ENCODE measurements around the gene GPR61.

The GPR61 gene, protein sequence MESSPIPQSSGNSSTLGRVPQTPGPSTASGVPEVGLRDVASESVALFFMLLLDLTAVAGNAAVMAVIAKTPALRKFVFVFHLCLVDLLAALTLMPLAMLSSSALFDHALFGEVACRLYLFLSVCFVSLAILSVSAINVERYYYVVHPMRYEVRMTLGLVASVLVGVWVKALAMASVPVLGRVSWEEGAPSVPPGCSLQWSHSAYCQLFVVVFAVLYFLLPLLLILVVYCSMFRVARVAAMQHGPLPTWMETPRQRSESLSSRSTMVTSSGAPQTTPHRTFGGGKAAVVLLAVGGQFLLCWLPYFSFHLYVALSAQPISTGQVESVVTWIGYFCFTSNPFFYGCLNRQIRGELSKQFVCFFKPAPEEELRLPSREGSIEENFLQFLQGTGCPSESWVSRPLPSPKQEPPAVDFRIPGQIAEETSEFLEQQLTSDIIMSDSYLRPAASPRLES

GRCh38 chr1:109539676-109540075 lies at the start of gene GPR61:
Gene GPR61, plus strand, starts transcription at chr1:109539872. Its CDS starts 3,151 bp downstream, at chr1:109543023.
- DNase-seq: no peak

DNA sequence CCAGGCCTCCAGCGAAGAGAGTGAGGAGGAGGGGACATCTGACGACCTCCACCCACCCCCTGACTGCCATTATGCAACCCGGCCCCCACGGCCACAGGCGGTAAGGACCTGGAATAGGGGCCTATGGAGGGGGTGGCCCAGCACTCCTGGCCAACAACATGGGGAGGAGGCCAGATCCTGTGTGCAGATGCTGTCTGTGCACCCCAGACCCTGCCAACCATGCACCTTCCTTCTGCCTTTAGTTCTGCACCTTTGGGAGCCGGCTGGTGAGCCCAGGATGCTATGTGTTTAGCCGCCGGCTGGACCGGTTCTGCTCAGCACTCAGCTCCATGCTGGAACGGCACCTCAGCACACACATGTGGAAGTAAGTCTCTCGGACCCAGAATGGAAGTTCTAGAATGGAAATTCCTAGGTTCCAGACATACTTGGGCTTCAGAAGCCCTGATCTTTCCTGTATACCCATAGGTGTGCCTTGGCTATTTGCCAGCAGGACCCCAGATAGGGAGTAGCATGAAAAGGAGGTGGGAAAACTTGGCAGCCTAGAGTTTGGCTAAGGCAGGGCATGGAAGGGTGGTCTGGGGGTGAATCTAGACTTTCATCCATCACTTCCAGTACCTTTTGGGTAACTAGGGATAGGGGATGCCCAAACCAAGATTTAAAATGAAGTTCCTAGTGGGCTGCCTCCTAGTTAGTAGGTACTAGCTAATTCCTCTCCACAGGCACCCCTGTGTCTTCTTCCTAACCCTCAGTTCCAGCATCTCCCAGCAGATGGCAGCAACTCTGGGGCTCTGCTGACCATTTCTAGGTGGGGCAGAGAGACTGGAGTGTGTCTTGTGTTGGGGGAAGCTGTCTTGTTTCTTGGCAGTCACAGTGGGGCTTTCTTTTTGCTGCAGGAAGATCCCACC lies 49.4 kb upstream of the GPR61 start:
- peak; percentile 62 for DNase-seq

- no peak for DNase-seq
Observed at GRCh38 chr1:109490934-109491302, 48.8 kb upstream of the GPR61 start.

DNA sequence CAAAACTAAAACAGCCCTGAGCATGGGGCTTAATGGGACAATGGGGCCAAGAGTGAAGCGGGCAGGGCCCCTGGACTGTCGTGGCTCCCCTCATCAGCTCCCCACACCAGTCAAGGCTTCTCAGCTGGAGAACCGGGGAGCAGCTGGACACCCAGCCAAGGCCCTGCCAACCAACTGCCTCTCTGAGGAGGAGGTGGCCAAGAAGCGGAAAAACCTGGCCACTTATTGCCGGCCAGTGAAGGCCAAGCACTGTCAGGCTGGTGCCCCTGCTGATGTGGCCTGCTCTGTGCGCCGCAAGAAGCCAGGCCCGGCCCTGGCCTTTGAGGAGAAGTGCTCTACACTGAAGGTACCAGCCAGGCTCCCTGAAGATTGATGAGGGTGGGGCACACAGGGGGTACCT lies 48.3 kb upstream of the GPR61 start:
- DNase-seq: no peak

GRCh38 chr1:109492779-109493178 lies 46.9 kb upstream of the GPR61 start:
- DNase-seq: no peak

DNA sequence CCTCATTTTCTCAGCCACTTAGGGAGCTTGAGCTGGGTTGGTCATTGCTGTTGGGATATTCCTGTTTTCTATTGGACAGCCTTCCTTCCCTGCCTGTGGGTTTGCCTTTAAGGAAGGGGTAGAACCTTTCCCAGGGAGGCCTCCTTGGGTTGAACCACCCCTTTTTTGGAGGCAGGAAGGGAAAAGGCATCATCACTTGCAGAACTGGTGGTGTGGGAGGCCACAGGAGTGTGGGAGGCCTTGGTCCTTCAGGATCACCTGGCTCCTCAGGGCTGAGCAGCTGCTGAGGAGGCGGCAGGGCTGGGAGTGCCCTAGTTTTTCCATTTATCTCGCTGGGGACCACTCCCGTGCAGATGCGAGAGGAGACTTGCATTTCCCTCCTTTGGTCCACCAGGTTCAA lies 46.4 kb upstream of the GPR61 start:
- DNase-seq: no peak

DNA sequence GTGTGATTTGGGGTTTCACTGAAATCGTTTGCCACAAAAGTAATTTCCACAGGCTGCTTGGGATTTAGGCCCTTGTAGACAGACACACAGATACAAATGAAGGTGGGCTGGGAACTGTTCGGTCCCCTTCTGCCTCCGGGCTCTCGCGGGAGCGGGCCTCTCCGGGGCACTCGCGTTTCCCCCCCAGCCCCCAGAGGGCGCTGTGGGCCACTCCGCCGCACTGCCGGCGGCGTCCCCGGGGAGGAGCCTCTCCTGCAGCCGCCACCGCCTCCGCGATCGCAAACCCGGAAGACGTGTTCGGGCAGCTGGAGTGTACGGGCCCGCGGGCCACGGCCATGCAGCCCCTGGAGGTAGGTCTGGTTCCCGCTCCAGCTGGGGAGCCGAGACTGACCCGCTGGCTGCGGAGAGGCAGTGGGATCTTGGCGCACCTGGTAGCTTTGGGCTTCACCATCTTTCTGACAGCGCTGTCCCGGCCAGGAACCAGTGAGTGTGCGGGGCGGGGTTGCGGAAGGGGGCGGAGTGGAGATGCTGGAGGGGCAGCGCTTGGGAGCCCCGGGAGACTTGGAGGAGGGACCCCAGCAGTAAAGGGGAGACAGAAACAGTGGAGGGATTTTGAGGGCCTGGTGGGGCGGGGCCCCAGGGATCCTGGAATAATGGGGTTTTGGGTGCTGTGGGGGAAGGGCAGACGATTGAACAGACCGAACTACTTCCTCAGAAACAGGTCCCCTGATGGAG lies 45.7 kb upstream of the GPR61 start, which contains the start of gene CYB561D1:
TSS of gene CYB561D1 (plus strand) at position 290 of the 735 bp plus-strand sequence. CDS start at position 336, 46 bp downstream.
- DNase-seq: peak; percentile 78

DNA sequence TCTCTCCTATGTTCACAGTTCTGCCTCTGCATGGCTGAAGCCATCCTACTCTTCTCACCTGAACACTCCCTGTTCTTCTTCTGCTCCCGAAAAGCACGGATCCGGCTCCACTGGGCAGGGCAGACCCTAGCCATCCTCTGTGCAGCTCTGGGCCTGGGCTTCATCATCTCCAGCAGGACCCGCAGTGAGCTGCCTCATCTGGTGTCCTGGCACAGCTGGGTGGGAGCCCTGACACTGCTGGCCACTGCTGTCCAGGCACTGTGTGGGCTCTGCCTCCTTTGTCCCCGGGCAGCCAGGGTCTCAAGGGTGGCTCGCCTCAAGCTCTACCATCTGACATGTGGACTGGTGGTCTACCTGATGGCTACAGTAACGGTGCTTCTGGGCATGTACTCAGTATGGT lies 43.9 kb upstream of the GPR61 start:
- no peak for DNase-seq

GRCh38 chr1:109497449-109498160 lies 42.1 kb upstream of the GPR61 start:
- no peak for DNase-seq

GRCh38 chr1:109498161-109498801 lies 41.4 kb upstream of the GPR61 start:
- no peak for DNase-seq

GRCh38 chr1:109499081-109499480 lies 40.6 kb upstream of the GPR61 start:
- DNase-seq: no peak

- DNase-seq: peak; percentile 31
Observed at GRCh38 chr1:109499661-109500536, 39.8 kb upstream of the GPR61 start.

DNA sequence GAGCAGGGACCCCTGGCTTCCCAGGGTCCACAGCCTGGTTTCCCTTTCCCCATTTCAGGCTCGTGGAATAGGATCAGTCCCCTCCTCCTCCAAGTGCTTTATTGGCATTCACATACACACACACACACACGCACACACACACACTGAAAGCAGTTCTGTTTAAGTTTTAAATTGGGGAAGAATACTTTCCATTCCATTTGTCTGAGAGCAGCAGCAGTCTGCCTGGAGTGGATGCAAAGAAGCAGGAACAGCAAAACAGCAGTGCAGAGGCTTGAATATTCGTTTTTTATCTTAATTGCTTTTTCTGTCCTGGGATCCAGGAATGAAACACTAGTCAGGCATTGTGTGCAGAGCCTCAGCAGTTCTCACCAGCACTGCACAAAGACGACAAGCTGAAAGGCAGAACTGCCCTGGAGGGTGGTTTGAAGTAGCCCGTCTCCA lies 38.7 kb upstream of the GPR61 start:
- DNase-seq: peak; percentile 62

- no peak for DNase-seq
Observed at GRCh38 chr1:109501644-109502363, 37.9 kb upstream of the GPR61 start.

DNA sequence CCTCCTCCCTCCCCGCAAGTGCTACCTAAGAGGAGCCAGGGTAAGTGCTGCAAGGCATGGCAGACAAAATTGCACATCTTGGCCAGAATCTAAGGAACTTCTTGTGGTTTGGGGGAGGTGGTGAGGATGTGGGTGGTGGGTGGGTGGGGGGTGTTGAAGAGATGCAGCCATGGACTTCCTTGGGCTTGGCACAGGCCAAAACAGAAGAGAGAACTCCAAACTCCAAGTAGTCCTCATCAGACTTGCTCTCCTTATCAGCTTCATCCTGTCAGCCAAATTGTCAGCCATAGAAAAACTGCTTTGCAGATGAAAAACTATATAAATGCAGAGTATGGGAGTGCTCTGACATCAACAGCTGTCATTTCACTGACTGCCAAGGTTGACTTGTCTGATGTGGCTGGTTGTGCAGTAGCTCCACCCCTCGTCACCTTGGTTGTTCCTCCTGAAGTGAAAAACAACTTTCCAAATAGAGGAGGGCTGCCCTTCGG lies 37.3 kb upstream of the GPR61 start:
- no peak for DNase-seq

GRCh38 chr1:109503935-109504334 lies 35.7 kb upstream of the GPR61 start:
- DNase-seq: no peak

DNA sequence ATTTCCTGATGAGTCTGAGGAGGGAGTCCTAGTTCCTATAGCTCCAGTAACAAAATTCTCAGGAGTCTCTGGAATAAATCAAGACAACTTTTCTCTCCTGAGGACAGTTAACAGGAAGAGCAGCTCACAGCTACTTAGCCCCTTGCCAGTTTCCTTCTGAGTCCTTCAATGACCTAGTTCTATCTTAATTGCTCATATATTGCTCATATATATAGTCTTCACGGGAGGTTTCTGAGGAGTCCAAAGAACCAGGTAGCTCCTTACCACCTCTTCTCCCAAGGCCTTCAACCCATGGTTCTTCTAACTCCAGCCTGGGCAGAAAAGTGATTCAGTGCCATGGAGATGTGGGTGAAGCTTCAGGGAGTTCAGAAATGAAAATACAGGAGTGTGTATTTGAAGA lies 34.7 kb upstream of the GPR61 start:
- no peak for DNase-seq

- DNase-seq: no peak
Observed at GRCh38 chr1:109508001-109508872, 31.4 kb upstream of the GPR61 start.

- DNase-seq: no peak
Observed at GRCh38 chr1:109508873-109509175, 30.8 kb upstream of the GPR61 start.
